CD4-positive, alpha-beta T cell treated with Interferon gamma for 1 hour (primary cell): ENCODE measurements around the gene SLC31A1.

Experiments used
- DNase-seq: peaks from one replicate; pipeline ENCODE4 v3.0.0-alpha.2; 2020

The SLC31A1 gene

DNA sequence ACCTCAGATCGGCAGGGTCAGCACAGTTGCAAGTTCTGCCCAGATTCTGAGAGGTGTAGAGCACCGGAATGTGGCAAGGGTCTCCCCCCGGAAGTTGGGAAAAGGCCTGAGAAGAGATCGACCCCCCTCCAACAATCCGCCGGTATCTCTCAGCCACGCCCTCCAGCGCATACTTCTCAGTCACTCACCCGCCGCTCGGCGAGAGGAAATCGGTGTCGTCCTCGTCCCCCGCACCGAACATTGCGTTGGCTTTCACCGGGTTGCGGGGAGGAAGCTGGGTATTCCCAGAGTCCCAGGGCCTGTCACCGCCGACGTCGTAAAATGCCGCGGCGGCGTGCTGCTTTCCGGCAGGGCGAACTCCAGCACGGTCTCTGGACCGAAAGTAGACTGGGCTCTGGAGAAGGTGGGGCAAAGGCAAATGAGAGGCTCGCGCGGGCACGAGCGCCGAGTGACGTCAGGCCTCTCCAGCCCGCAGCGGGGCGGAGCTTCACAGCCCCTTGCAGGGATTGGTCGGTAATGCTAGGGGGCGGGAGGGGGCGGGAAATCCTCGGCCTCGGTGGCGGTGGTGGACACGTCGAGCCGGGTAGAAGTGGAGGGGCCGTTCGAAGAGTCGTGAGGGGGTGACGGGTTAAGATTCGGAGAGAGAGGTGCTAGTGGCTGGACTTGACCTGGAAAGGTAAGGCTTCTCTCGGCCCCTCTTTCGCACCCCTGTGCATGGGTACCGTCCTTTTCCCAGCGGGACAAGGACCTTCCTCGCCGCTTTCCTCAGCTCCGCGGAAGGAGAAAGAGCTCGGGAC, at the start of gene SLC31A1, which contains the start of gene FKBP15:
SLC31A1 (plus strand) TSS at position 542 of the 797 bp plus-strand sequence. CDS start 34,605 bp downstream, outside the sequence.
FKBP15 (minus strand) TSS at position 275 of the 797 bp plus-strand sequence; CDS start at position 241, 34 bp downstream.
- peak; percentile 97 for DNase-seq

DNA sequence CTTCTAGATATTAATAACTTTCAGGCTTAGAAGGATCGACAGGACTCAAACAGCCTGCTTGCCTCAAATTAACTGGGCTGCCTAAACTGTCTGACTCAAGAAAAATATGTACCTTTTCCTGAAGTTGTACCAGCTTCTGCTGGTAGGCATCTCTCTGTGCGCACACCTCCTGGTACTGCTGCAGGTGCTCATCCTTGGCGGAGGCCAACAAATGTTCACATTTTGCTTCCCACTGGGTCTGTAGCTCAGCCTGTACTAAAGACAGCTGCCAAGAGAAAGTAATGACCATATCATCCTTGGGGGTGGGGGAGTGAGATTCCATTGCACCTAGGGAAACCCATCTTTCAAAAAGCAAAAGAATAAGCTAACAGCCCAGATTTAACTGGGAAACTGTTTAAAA, 48.0 kb upstream of the SLC31A1 start:
- no peak for DNase-seq

DNA sequence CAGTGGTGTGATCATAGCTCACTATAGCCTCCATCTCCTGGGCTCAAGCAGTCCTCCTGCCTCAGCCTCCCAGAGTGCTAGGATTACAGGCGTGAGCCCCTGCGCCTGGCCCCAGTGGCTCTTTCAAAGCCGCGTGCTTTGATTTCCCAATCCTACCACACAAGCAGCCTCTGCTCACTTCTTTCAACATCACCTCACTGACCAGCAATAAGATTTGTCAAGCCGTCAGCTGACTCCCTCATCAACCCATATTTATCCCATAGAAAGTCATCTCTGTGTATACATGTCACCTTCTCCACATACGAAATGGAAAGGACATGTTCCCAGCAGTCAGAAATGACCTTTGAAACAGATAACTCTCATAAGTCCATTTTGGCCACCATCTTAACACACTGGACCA, 44.5 kb upstream of the SLC31A1 start:
- DNase-seq, result no peak

DNA sequence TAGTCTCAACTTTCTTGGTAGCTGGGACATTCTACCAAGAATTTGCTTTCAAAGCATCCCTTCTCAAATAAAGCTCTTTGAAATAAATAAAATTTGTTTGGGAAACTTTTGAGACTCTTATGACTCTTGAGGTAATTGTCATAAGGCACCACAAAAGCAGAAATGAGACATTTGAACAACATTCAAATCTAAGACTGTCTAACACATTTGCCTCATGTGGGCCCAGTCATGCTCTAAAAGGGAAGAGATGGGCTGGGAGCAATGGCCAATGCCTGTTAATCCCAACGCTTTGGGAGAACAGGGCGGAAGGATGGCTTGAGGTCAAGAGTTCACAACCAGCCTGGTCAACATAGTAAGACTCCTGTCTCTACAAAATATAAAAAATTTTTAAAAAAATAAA, 44.1 kb upstream of the SLC31A1 start:
- no peak for DNase-seq

DNA sequence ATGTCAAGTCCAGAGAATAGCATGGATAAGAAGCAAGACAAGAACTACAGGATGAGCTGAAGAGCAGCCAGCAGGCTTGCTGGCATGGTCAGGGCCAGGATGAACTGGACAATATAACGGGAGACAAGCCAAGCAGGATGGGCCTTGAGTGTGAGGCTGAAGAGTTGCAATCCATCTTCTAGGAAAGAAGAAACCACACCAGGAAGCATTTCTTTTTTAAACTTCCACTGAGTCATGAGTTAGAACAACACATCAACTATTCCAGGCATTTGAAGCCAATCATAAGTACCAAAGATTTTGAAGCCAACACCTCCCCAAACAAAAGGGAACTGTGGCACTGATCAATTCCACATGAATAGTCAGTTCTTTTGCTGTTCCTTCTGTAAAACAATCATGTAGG, 43.3 kb upstream of the SLC31A1 start:
- DNase-seq, result no peak

DNA sequence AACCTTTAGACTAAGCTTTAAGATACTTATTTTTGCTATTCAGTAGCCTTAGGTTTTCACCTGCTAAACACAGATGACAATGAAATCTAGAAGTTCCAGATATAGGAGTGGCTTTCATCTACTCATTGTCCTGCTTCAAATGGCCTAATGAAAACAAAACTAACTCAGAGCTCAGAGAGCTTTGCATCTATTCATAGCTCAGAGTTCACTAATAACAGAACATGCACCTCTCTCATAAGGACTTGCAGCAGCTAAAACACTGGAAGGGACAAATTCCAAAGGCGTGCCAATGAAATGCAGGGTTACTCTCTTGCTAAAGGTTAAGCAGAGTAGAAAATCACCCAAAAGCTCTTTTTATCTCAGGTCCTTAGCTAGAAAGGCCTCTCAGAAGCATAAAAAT, 41.5 kb upstream of the SLC31A1 start:
- no peak for DNase-seq

DNA sequence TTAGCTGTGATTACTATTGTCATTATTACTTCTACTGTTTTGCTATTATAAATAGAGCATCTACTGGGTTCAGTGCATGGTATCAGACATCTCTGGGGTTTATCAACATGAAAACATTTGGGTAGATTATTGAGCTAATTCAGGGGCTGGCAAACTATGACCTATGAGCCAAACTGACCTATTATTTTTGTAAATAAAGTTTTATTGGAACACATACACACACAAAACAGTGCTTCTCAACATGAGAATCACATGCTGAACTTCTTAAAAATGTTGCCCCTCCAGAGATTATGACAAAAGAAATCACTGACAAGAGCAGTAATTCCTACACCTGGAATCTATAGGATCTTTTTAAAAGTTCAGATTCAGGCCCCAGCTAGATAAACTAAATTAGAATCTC, 40.2 kb upstream of the SLC31A1 start:
- no peak for DNase-seq

DNA sequence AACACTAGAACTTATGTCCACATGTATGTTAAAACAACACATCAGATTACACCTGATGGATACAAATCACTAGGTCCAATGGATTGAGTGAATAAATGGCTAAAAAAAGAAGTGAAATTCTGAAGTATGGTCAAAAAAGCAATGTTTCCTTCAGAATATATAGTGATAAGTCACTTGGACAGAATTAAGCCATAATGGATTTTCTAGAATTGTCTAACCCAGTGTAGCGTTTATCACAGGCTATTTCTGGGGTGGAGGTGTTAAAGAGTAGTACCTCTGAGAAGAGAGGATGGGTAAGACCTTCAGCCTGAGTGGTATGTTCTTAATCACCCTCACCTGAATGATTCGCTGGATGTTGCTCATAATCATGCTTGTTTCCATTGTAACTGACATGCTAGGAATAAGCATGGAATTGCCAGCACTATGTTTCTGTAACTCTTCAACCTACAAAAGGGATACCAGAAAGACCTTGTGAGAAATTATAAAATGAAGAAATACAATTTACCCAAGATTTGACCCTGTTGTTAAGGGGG, 37.3 kb upstream of the SLC31A1 start:
- DNase-seq, result no peak

DNA sequence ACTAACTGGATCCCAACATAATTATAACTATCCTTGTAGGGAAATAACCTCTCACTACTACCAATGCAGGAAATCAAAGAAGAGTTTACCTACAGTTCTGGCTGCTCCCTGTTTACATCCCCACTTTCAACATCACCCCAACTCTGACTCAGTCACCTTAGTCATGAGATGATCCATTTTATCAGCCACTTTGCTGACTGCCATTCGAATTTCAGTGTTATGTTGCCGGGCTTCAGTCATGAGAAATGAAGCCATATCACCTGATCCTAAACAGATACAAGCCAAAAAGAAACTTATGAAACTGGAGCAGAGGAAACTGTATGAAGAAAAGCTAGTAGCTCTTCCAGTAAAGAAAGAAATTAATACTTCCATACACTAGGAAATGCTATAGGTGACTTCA, 36.8 kb upstream of the SLC31A1 start:
- DNase-seq, result no peak

DNA sequence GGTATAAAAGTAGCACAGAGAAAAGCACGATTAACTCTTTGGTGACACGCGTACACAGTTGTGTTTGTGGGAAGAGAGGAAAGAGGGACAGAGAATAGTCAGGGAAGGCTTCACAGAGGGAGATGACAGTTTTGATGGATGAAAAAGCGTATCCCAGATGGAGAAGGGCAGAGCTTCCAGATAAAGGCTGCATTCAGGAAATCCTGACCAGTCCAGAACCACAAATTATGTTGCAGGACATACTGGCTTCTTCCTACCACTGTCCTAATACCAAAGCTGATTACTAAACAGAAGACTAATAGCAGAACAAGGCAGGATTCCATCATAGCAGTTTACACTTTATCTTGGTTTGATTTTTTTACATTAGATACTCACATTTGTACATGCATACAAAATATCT, 36.1 kb upstream of the SLC31A1 start:
- no peak for DNase-seq

DNA sequence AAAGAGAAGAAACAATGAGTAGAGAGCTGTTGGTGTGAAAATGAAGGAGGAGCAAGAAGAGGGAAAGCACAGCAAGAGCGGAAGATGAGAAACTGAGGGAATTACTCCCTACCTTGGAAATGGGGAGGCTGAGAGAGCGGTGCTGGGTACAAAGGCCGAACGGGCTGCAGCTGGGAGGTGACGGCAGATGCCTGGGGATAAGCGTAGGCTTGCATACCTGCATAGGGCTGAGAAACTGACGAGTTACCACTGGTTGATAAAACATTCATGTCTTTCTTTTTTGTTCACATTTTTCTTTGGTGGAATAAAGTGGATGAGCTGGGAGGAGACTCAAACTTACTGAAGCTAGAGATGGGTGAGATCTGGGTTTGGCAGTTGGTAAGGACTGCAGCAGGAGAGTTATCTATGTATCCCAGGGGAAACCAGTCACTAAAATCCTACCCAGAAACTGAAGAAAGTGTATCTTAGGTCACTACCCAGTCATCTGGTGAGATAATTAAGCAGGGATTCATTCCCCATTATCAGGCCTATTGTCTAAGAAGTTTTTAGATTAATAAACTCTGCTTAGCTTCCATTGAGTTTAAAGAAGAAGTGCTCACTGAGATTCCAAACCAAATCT, 35.1 kb upstream of the SLC31A1 start:
- no peak for DNase-seq

DNA sequence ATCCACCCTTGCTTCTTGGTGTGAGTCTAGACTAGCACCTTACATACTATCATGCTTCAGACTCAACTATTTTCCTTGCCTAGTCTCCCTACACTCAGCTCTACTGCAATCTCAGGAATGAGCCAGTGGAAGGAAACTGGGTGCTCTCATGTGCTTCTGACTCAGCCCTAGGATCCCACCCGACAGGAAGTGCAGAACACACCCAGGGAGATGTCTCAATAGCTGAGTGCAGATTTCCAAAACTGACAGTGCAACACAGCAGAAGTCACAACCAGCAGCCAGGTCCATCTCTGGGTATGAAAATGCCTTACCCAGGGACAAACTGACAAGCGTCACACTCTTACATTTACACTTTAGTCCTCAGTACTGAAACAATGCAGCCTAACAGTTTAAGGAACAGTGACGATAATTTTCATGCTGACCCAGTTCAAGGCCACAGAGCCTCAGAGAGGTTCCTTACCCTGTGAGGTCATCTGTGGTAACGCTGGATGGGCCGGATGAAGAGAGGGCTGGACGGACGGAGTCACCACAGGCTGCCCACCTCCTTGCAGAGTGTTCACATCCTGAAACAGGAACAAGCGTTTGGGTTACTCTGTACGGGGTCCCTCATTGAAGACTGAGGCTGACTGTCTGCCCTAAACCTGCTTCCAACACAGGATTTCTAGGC, 33.3 kb upstream of the SLC31A1 start:
- peak; percentile 64 for DNase-seq

DNA sequence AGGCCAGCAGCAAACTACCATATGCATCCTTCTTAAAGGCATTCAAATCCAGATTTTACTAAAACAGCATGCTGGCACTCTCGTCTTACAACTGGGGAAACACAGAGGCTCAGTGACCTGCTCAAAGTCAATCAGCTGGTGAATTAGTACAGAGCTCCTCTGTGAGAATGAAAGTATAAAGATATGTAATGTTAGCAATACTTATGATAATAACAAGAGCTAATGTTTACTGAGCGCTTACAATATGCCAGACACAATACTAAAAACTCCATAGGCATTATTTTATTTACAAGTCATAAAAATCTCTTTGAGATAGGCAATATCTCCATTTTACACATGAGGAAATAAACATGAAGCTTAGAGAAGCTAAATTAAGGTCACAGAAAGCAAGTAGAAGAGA, 28.9 kb upstream of the SLC31A1 start:
- DNase-seq, result no peak

DNA sequence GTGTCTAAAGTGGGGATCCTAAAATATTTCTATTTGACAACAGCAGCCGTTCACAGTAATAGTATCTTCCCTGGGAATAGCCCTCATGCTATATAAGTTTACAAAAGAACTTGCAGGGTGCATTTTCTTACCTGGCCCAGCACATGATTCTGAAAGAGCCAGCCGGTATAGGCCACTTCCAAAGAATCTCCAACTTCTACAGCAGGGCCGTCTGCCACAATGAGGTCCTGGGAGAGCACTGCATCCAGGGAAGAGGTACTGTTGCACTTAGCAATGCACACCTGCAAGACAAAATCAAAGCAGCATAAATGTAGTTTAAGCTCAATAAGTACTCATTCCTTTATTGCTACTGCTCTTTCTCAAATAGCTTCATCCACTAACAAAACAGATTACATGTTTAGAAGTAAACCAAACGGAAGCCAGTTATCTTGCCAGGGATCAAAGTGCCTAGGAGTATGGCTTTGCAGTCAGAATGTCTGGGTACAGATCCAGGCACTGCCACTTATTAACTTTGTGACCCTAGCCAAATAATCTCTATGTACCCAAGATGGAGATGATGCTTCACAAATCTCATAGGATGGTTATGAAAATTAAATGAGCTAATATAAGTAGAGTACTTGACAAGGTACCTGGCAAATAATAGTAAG, 21.5 kb upstream of the SLC31A1 start:
- DNase-seq, result no peak

DNA sequence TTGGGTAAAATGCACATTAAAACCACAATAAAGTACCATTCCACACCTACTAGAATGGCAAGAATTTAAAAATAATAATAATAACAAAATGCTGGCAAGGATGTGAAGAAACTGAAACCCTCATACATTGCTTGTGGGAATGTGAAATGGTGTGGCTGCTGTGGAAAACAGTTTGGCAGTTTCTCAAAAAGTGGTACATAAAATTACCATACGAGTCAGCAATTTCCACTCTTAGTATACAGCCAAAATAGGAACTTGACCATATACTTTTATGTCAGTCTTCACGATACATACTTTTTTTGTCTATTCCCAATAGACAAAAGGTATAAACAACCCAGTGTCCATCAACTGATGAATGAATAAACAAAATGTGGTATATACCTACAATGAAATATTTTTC, 15.9 kb upstream of the SLC31A1 start:
- DNase-seq, result no peak

DNA sequence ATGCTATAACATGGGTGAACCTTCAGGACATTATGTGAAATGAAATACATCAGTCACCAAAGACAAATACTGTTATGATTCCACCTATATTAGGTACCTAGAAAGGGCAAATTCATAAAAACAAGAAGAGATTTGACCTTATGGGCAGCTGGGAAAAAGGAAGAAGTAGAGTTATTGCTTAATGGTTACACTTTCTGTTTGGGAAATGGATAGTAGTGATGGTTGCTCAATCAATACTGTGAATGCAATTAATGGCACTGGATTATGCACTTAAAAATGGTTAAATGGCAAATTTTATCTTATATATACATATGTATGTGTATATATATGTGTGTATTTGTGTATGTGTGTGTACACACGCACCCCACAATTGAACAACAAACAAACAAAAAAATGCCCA, 15.5 kb upstream of the SLC31A1 start:
- no peak for DNase-seq

DNA sequence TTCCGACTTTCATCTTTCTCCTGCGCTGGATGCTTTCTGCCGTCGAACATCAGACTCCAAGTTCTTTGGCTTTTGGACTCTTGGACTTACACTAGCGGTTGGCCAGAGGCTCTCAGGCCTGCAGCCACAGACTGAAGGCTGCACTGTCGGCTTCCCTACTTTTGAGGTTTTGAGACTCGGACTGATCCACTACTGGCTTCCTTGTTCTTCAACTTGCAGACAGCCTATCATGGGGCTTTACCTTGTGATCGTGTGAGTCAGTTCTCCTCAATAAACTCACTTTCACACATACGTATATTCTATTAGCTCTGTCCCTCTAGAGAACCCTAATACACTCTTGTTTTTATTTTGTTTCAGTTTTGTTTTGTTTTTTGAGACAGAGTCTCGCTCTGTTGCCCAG, 10.5 kb upstream of the SLC31A1 start:
- no peak for DNase-seq

DNA sequence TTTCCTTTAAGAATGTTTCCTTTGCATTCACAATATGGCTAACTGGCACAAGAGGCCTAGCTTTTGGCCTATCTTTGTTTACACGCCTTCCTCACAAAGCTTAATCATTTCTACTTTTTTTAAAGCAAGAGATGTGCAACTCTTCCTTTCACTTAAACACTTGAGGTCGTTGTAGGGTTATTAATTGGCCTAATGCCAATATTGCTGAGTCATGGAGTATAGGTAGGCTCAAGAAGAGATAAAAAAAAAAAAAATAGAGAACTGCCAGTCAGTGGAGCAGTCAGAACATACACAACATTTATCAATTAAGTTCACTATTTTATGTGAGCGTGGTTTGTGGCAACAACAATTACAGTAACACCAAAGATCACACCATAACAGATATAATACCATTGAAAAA, 6.2 kb upstream of the SLC31A1 start:
- no peak for DNase-seq

DNA sequence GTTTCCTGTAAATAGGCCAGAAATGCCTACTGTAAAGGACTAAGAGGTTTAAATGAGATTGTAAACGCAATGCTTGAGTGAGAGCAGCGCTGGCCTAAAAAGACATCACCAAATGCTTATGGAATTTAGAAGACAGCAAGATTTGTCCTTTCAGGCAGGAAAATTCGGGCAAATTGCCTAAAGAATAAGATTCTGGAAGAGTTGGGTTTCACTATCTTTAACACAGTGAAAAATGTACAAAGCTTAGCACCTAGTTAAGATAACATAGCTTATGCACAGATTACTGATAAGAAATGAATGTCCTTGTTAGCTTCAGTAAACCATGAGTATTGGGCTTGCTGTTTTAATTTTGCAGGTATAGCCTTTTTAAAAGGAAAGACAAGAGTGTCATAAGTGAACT, 4.9 kb upstream of the SLC31A1 start:
- no peak for DNase-seq

DNA sequence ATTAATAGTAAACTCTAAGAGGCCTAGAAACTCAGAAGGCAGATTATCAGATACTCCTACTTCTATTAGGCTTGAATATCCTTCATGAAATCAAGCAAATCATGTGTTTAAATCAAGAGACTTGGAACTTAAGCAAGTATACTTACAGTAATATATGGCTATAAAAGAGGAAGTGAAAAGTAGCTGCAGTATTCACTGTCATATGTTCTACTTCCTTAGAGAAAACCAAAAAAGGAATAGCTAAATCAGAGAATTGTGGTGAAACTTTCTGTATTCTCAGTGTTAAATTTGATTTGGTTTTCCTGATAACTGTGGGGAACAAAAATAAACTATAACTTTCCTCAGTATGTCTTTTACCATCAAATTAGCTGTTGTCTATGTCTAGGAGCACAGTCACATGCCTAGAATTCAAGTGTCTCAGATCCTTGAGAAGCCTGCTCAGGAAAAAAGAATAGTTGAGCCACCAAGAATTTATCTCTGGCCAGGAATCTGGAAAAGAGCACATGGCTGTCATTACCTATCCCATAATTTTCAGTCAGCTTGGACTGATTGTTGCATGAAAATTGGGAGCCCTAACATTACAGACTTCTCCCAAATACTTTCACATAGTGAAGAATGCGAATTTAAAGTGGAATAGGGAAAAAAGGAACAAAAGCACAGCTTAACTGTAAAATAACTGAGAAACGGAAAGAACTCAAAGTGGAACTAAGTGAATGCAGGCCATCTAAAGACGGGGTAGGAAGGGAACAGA, 2.0 kb upstream of the SLC31A1 start:
- no peak for DNase-seq

DNA sequence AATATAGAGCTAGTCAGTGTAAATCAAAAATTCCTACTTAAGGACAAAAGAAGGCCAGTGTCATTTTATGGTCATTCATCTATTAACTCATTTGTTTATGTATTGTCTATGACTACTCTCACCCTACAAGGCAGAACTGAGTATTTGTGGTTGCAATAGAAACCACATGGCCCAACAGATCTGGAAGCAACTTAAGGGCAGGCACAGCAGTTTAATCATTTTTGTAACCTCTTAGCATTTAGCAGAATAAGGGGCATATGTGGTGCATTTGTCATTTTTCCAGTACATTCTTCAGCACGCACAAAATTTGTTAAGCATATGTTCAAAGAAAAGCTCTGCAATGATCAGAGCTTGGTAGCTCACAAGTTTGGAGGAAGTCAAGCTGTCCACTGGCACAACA, 1.4 kb upstream of the SLC31A1 start:
- DNase-seq, result peak; percentile 16

DNA sequence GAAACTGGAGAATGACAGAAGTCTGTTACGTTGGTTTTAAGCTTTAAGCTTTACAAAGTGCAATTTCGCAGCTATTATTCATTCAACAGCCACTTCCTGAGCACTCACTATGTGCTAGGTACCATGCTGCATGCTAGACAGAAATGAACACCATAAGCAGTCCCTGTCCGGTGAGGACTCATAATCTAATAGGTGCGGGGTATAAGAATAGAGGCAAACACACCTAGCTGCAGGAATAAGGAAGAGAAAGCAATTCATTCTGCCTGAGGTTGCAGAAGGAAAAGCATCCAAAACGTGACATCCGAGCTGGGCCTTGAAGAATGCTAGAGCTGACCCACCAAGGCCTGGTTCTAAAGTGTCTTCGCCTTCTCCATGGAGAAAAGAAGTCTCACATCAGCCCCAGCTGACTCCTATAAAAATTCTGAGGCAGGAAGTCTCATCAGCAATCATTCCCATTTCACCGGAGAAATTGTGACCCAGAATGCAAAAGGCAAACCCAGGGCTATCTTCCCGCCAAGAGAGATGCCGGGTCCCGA, 809 bp upstream of the SLC31A1 start:
- DNase-seq, result no peak
